Measurements from ENCODE around the gene OPCML.

The OPCML gene

GRCh38 chr11:133258751-133259150, 273.6 kb downstream of the OPCML start:
- no peak for ATAC-seq
- no peak for TF ChIP-seq ZNF70 (CRISPR knock-in tag; IDR thresholded peaks at IDR 0.05)
- no peak for TF ChIP-seq ISL1 (CRISPR knock-in tag; IDR thresholded peaks at IDR 0.05)
- TF ChIP-seq ARNTL (CRISPR knock-in tag; IDR thresholded peaks at IDR 0.05; ENCODE audit: borderline replicate concordance, low read depth), result no peak
- no peak for TF ChIP-seq OSR1 (CRISPR knock-in tag; IDR thresholded peaks at IDR 0.05)
- no peak for TF ChIP-seq CREB5 (CRISPR knock-in tag; IDR thresholded peaks at IDR 0.05; ENCODE audit: low read depth)
- TF ChIP-seq, protein P1, sequence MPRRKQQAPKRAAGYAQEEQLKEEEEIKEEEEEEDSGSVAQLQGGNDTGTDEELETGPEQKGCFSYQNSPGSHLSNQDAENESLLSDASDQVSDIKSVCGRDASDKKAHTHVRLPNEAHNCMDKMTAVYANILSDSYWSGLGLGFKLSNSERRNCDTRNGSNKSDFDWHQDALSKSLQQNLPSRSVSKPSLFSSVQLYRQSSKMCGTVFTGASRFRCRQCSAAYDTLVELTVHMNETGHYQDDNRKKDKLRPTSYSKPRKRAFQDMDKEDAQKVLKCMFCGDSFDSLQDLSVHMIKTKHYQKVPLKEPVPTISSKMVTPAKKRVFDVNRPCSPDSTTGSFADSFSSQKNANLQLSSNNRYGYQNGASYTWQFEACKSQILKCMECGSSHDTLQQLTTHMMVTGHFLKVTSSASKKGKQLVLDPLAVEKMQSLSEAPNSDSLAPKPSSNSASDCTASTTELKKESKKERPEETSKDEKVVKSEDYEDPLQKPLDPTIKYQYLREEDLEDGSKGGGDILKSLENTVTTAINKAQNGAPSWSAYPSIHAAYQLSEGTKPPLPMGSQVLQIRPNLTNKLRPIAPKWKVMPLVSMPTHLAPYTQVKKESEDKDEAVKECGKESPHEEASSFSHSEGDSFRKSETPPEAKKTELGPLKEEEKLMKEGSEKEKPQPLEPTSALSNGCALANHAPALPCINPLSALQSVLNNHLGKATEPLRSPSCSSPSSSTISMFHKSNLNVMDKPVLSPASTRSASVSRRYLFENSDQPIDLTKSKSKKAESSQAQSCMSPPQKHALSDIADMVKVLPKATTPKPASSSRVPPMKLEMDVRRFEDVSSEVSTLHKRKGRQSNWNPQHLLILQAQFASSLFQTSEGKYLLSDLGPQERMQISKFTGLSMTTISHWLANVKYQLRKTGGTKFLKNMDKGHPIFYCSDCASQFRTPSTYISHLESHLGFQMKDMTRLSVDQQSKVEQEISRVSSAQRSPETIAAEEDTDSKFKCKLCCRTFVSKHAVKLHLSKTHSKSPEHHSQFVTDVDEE (CRISPR knock-in tag; IDR thresholded peaks at IDR 0.05), result no peak
- TF ChIP-seq ZC3H10 (CRISPR knock-in tag; IDR thresholded peaks at IDR 0.05), result no peak
- TF ChIP-seq ZNF8 (CRISPR knock-in tag; IDR thresholded peaks at IDR 0.05), result no peak
- TF ChIP-seq, protein P2, sequence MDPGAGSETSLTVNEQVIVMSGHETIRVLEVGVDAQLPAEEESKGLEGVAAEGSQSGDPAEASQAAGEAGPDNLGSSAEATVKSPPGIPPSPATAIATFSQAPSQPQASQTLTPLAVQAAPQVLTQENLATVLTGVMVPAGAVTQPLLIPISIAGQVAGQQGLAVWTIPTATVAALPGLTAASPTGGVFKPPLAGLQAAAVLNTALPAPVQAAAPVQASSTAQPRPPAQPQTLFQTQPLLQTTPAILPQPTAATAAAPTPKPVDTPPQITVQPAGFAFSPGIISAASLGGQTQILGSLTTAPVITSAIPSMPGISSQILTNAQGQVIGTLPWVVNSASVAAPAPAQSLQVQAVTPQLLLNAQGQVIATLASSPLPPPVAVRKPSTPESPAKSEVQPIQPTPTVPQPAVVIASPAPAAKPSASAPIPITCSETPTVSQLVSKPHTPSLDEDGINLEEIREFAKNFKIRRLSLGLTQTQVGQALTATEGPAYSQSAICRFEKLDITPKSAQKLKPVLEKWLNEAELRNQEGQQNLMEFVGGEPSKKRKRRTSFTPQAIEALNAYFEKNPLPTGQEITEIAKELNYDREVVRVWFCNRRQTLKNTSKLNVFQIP (CRISPR knock-in tag; IDR thresholded peaks at IDR 0.05; ENCODE audit: borderline replicate concordance, low read depth), result no peak
- no peak for TF ChIP-seq TOX (CRISPR knock-in tag; IDR thresholded peaks at IDR 0.05; ENCODE audit: borderline replicate concordance)

- no peak for ATAC-seq
- TF ChIP-seq CSDC2 (CRISPR knock-in tag; IDR thresholded peaks at IDR 0.05) (no peak), ZFP3 (CRISPR knock-in tag; IDR thresholded peaks at IDR 0.05) (no peak), ZFP30 (CRISPR knock-in tag; IDR thresholded peaks at IDR 0.05) (no peak)
- TF ChIP-seq, protein P2 (CRISPR knock-in tag; IDR thresholded peaks at IDR 0.05; ENCODE audit: borderline replicate concordance, low read depth), result no peak
Measured at GRCh38 chr11:133254601-133255000, 277.7 kb downstream of the OPCML start.

DNA sequence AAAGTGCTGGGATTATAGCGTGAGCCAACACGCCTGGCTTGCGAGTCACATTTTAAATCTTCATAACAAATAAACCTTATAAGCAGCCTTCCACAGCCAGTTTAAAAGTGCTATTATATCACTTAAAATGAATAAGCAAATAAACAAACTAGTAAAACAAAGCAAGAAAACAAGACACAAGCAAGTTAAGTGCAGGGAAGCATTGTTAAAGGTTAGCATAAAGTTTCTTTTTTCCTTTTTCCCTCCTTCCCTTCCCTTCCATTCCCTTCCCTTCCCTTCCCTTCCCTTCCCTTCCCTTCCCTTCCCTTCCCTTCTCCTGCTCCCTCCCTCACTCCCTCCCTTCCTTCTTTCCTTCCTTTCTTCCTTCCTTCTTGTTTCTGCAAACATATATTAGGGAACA, 278.7 kb downstream of the OPCML start:
- ATAC-seq, result no peak
- TF ChIP-seq BACH2 (CRISPR knock-in tag; IDR thresholded peaks at IDR 0.05; ENCODE audit: borderline replicate concordance) (no peak), OSR1 (CRISPR knock-in tag; IDR thresholded peaks at IDR 0.05) (no peak), TOX (CRISPR knock-in tag; IDR thresholded peaks at IDR 0.05; ENCODE audit: borderline replicate concordance) (no peak), ESRRG (CRISPR knock-in tag; IDR thresholded peaks at IDR 0.05) (no peak), ISL1 (CRISPR knock-in tag; IDR thresholded peaks at IDR 0.05) (no peak), ZC3H10 (CRISPR knock-in tag; IDR thresholded peaks at IDR 0.05) (no peak), RARB (CRISPR knock-in tag; IDR thresholded peaks at IDR 0.05) (no peak), ZNF565 (CRISPR knock-in tag; conservative IDR thresholded peaks at IDR 0.05; ENCODE audit: low read depth) (no peak), ARNTL (CRISPR knock-in tag; IDR thresholded peaks at IDR 0.05; ENCODE audit: borderline replicate concordance, low read depth) (no peak), ZFP30 (CRISPR knock-in tag; IDR thresholded peaks at IDR 0.05) (no peak), GLIS3 (CRISPR knock-in tag; IDR thresholded peaks at IDR 0.05) (no peak), PPARA (CRISPR knock-in tag; IDR thresholded peaks at IDR 0.05; ENCODE audit: borderline replicate concordance) (no peak), ZNF8 (CRISPR knock-in tag; IDR thresholded peaks at IDR 0.05) (no peak), SNAI2 (CRISPR knock-in tag; IDR thresholded peaks at IDR 0.05) (no peak), ZNF70 (CRISPR knock-in tag; IDR thresholded peaks at IDR 0.05) (no peak), CREB5 (CRISPR knock-in tag; IDR thresholded peaks at IDR 0.05; ENCODE audit: low read depth) (no peak), CSDC2 (CRISPR knock-in tag; IDR thresholded peaks at IDR 0.05) (no peak), CSRNP3 (CRISPR knock-in tag; IDR thresholded peaks at IDR 0.05) (no peak)
- TF ChIP-seq, protein P1 (CRISPR knock-in tag; IDR thresholded peaks at IDR 0.05), result no peak
- TF ChIP-seq, protein P2 (CRISPR knock-in tag; IDR thresholded peaks at IDR 0.05; ENCODE audit: borderline replicate concordance, low read depth), result no peak

Measured in SK-N-SH treated with all-trans-retinoic acid at 6 μM for 48 hours (cell line).